Adipocyte (in vitro differentiated cells): ENCODE data around the gene MZT2B.
"Not testable (repeated sequence)": the region's sequence is repeated elsewhere in the genome, so short reads cannot be mapped to it uniquely, and the experiment has no call there.

ENCODE experiments used
- DNase-seq: peaks from one replicate; pipeline ENCODE4 v3.0.0-alpha.2; 2015; ENCODE audit warnings: low read depth
- H3K27me3 ChIP-seq: replicated peaks from 2 replicates; pipeline ENCODE4 v1.7.0; 2013; ENCODE audit warnings: mild to moderate bottlenecking, low read length, moderate library complexity; ENCODE audit not compliant: control insufficient read depth, insufficient read depth
- H3K36me3 ChIP-seq: 2 replicates; pipeline ENCODE4 v1.7.0; 2013; ENCODE audit warnings: low read length, mild to moderate bottlenecking, moderate library complexity; ENCODE audit not compliant: control insufficient read depth, insufficient read depth, severe bottlenecking
- H3K4me1 ChIP-seq: 2 replicates; pipeline ENCODE4 v1.7.0; 2013; ENCODE audit warnings: mild to moderate bottlenecking, low read length, moderate library complexity; ENCODE audit not compliant: control insufficient read depth, insufficient read depth
- H3K4me3 ChIP-seq: 2 replicates; pipeline ENCODE4 v1.7.0; 2013; ENCODE audit warnings: mild to moderate bottlenecking, low read length, moderate library complexity
- H3K9ac ChIP-seq: 2 replicates; pipeline ENCODE4 v1.7.0; 2013; ENCODE audit warnings: mild to moderate bottlenecking, low read length, moderate library complexity
- H3K9me3 ChIP-seq: 2 replicates; pipeline ENCODE4 v1.7.0; 2013; ENCODE audit warnings: mild to moderate bottlenecking, low read length, moderate library complexity; ENCODE audit not compliant: control insufficient read depth

The MZT2B gene

GRCh38 chr2:130195089-130195635 is 13.1 kb downstream of the MZT2B start:
- not testable (repeated sequence) for H3K4me1 ChIP-seq, H3K9ac ChIP-seq, H3K36me3 ChIP-seq, DNase-seq, H3K9me3 ChIP-seq, H3K27me3 ChIP-seq, H3K4me3 ChIP-seq

- not testable (repeated sequence) for H3K9ac ChIP-seq, DNase-seq, H3K4me1 ChIP-seq, H3K4me3 ChIP-seq, H3K9me3 ChIP-seq, H3K36me3 ChIP-seq, H3K27me3 ChIP-seq
Observed at GRCh38 chr2:130196052-130196451, 14.0 kb downstream of the MZT2B start.

- H3K27me3 ChIP-seq = no peaks in the 10 kb centered on the region
- H3K4me1 ChIP-seq = no peaks in the 10 kb centered on the region
- DNase-seq = no peak
- no peak within 1 kb of the TSS for H3K9ac ChIP-seq
- no peaks in the 10 kb centered on the region for H3K36me3 ChIP-seq
- H3K4me3 ChIP-seq = no peak within 1 kb of the TSS
- H3K9me3 ChIP-seq = no peaks in the 10 kb centered on the region
Observed at GRCh38 chr2:130198343-130198742, 16.3 kb downstream of the MZT2B start, which contains the start of gene TUBA3E. Gene TUBA3E, minus strand, starts transcription at chr2:130198439. Its CDS starts 79 bp downstream, at chr2:130198360.

- not testable (repeated sequence) for H3K4me1 ChIP-seq, H3K4me3 ChIP-seq, DNase-seq, H3K9ac ChIP-seq, H3K27me3 ChIP-seq, H3K36me3 ChIP-seq, H3K9me3 ChIP-seq
Observed at GRCh38 chr2:130202518-130202917, 20.5 kb downstream of the MZT2B start.

GRCh38 chr2:130203150-130203549 is 21.1 kb downstream of the MZT2B start:
- not testable (repeated sequence) for H3K27me3 ChIP-seq, H3K9ac ChIP-seq, H3K4me1 ChIP-seq, H3K36me3 ChIP-seq, H3K9me3 ChIP-seq, H3K4me3 ChIP-seq, DNase-seq

- H3K9ac ChIP-seq, H3K9me3 ChIP-seq, H3K4me1 ChIP-seq, H3K36me3 ChIP-seq, H3K27me3 ChIP-seq, H3K4me3 ChIP-seq, DNase-seq: not testable (repeated sequence)
Observed at GRCh38 chr2:130207051-130207450, 25.0 kb downstream of the MZT2B start.

DNA sequence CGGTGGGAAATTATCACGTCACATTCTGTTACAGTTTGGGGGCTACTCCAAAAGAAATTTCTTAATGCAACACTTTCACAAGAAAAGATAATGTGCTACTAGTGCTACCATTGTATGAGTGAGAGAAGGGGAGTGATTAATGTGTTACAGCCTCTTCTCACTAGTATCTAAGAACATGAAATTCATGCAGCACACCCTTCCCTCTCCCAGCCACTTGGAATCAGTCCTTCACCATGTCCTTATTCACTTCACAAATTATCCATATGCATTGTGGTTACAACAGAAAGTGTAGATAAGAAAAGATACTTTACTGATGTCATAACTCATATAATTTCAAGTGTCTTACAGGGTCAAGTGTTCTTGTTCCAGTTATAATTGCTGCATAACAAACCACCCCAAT is 37.1 kb downstream of the MZT2B start:
- not testable (repeated sequence) for H3K4me1 ChIP-seq, H3K36me3 ChIP-seq, H3K4me3 ChIP-seq, H3K9ac ChIP-seq, DNase-seq, H3K9me3 ChIP-seq, H3K27me3 ChIP-seq

DNA sequence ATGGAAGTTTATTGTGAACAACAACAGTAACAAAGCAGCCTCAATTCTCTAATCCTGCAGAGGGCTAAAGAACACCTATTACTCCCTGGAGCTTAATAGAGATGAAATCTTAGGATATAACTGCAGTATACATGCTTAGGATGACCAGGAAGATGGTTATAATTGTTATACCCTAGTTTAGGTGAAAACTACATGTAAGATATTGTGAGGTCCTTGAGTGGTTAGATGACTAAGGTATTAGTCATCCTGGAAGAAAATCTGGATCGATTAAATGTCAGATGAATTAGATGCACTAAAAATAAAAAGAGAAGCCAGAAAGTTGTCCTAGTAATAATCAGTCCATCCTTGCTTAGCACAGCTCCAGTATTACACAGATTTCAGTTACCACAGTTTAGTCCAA is 38.4 kb downstream of the MZT2B start:
- H3K4me1 ChIP-seq, H3K4me3 ChIP-seq, H3K27me3 ChIP-seq, DNase-seq, H3K9ac ChIP-seq, H3K36me3 ChIP-seq, H3K9me3 ChIP-seq: not testable (repeated sequence)

DNA sequence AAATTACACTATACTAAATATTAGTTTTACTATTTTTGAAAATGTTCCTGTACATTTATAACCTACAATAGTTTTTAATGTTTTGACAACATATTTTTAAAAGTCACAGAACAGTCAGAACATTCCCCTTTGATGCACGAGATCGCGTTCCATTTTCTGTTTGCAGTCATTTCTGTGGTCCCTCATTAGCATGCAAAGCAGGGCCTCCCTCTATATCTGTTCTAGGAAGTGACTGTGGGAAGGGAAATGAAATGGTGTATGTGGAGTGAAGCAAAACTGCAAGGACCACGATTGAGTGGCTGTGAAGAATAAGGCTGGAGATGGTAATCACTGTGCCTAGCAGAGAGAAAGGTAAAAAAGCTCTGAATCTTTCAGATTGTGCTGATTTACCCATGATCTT is 40.5 kb downstream of the MZT2B start:
- H3K9ac ChIP-seq, H3K9me3 ChIP-seq, H3K36me3 ChIP-seq, H3K4me1 ChIP-seq, H3K27me3 ChIP-seq, DNase-seq, H3K4me3 ChIP-seq: not testable (repeated sequence)

GRCh38 chr2:130228005-130228404 is 45.9 kb downstream of the MZT2B start:
- not testable (repeated sequence) for H3K9ac ChIP-seq, H3K36me3 ChIP-seq, DNase-seq

GRCh38 chr2:130228467-130229160 is 46.6 kb downstream of the MZT2B start:
- H3K27me3 ChIP-seq, H3K9me3 ChIP-seq, H3K4me3 ChIP-seq, DNase-seq, H3K36me3 ChIP-seq, H3K4me1 ChIP-seq, H3K9ac ChIP-seq: not testable (repeated sequence)

More at GRCh38 chr2:130228005-130228404, 45.9 kb downstream of the MZT2B start:
- not testable (repeated sequence) for H3K27me3 ChIP-seq, H3K4me3 ChIP-seq, H3K9me3 ChIP-seq, H3K4me1 ChIP-seq

- H3K36me3 ChIP-seq, H3K4me1 ChIP-seq, H3K27me3 ChIP-seq, DNase-seq, H3K9me3 ChIP-seq, H3K9ac ChIP-seq: not testable (repeated sequence)
- peak overlapping the region; percentile 69 for H3K4me3 ChIP-seq
Observed at GRCh38 chr2:130229161-130229510, 47.1 kb downstream of the MZT2B start.
